Adrenal gland (tissue), 12 donors: ENCODE data around the gene P2RX6. TPM values are rescaled to one million over a fixed set of nuclear protein-coding genes. Genes with fewer than 3 reads are reported as not detected.

Experiments
- DNase-seq, 7 donors: peaks; one replicate each; pipeline ENCODE4 v3.0.0-alpha.2; 2019 to 2020
- H3K27ac ChIP-seq, 5 donors: fragments of 200-600 bp; sonication (generic) in 4 of 5; 1 replicate in 3 of 5; 2 replicates in 2 of 5; pipeline versions ENCODE4 v1.5.1 to v1.8.0; 2016 to 2020; ENCODE audit warnings: mild to moderate bottlenecking in 1 of 5
- H3K27me3 ChIP-seq: fragments of 200-600 bp; 2 replicates; pipeline ENCODE4 v1.8.0; 2021
- H3K36me3 ChIP-seq, 2 donors: fragments of 200-600 bp; replicated peaks in 1 of 2; 1 replicate in 1 of 2; 2 replicates in 1 of 2; pipeline versions ENCODE4 v1.5.1 to v1.8.0; 2018 to 2022
- H3K4me1 ChIP-seq, 2 donors: fragments of 200-600 bp; replicated peaks in 1 of 2; 1 replicate in 1 of 2; 2 replicates in 1 of 2; pipeline versions ENCODE4 v1.5.1 to v1.8.0; 2018 to 2021
- H3K4me3 ChIP-seq, 4 donors: fragments of 200-600 bp; sonication (generic) in 3 of 4; one replicate each; pipeline ENCODE4 v1.5.1; 2016 to 2018
- H3K9me3 ChIP-seq, 3 donors: fragments of 200-600 bp; sonication (generic) in 1 of 3; replicated peaks in 1 of 3; 1 replicate in 2 of 3; 2 replicates in 1 of 3; pipeline versions ENCODE4 v1.5.1 to v1.8.0; 2016 to 2021
- POLR2A ChIP-seq, 2 donors: fragments of 450-650 bp; IDR thresholded peaks; one replicate each; pipeline ENCODE4 v1.6.1; 2017; ENCODE audit warnings: antibody characterized with exemption in 2 of 2, mild to moderate bottlenecking in 2 of 2, moderate library complexity in 1 of 2
- WGBS, 4 donors: extraction: QIAGEN DNeasy Blood & Tissue Kit in 2 of 4; methylation state at CpG; one replicate each; pipeline versions ENCODE4 v1.1.5 to v1.1.7; 2013 to 2017; 5-methylcytosine and 5-hydroxymethylcytosine counted together
- intact Hi-C, 2 donors: fragments of 100-400 bp; cut with DNase I; formaldehyde crosslinking; loops; one replicate each; pipeline versions ENCODE4 v1.14.1 to v1.15.0; 2022 to 2023
- microRNA counts, 2 donors: library from miRNA; unstranded; fragments of <30 nt; microRNA quantifications; one replicate each; lab custom pipeline; 2016
- microRNA-seq, 3 donors: library from miRNA; unstranded; fragments of <30 nt; microRNA quantifications; one replicate each; pipeline ENCODE4, GENCODE V29; 2017 to 2020
- polyA plus RNA-seq, 3 donors: library from polyadenylated mRNA; stranded (reverse); fragments of 200-250 nt in 2 of 3; fragments of 350-450 nt in 1 of 3; fragmentation: Illumina TruSeq in 1 of 3; extraction: RNeasy Lipid Tissue Mini Kit (QIAGEN cat#74804) in 1 of 3; gene quantifications; one replicate each; pipeline ENCODE4 v1.2.3, GENCODE V29; 2013 to 2014
- small RNA-seq, 2 donors: library from RNA; depleted of rRNA; stranded (forward); fragments of <200 nt; gene quantifications; one replicate each; pipeline ENCODE3, GENCODE V24; 2016
- total RNA-seq, 9 donors: library from RNA; depleted of rRNA in 4 of 9; stranded (reverse); fragments of >200 nt in 4 of 9; fragments of 120-200 nt in 1 of 9; fragmentation: NEBNext Ultra II Directional in 1 of 9; extraction: Animal tissue kit (Norgen Biotek cat#: 25700) in 1 of 9; gene quantifications; one replicate each; pipeline versions ENCODE4 v1.1.0 to v1.2.4, GENCODE V29; 2013 to 2023
- TF ChIP-seq, protein P1 (sequence below), 6 experiments: fragments of 450-650 bp in 4 of 6; fragments of 200-600 bp in 2 of 6; sonication (generic) in 1 of 6; IDR thresholded peaks; 1 replicate in 5 of 6; 2 replicates in 1 of 6; pipeline versions ENCODE4 v1.5.1 to v1.8.0; 2016 to 2021; ENCODE audit warnings: antibody characterized with exemption in 6 of 6, mild to moderate bottlenecking in 2 of 6, moderate library complexity in 1 of 6
- donor health status: healthy with polysubstance abuse.
- donor health status: Bipolar disorder and iron deficiency.
- donor health status: DM: yes; HTN: yes; CAD: no.
- donor health status: DM: no; HTN: no; CAD: no.
- donor health status: DM: no; HTN: no; CAD: no.
- donor health status: DM: yes; HTN: yes; CAD: no.

P2RX6 gene
- total and polyA plus RNA-seq, 12 donors, result 1.7 to 11.9 (median 4.4) TPM

DNA sequence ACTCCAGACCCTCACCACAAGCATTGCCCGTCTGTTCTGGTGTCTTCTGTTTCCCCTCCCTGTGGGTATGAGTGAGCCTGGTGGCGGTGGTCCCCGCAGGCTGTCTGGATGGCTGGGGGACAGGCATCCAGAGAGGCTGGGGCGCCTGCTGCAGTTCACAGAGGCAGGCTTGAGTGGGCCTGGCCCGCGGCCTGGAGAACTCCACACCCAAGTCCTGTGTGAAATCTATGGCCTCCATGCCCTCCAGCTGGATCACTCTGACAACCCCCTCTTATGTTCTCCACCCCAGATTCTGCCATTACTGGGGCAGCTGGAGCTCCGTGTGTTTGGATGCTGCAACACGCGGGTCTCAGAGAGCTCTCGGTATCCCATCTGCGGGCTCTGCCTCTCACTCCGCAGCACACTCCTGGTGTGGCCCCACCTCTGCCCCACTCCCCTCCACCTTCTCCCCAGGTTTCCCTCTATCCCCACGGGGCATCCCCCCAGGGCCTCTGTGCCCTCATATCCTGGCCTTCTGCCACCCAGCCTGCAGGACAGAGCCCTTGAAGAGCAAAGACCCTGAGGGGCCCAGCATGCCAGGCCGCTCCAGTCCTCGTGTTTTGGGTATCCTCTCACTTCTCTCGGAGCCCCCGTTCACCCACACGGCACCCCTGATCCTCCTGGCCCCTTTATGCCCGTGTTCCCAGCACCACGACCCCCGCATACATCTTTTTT lies 62.1 kb downstream of the P2RX6 start:
- 88 to 90% (median 88%) methylated on average over 17 to 21 of the region's 21 CpGs for WGBS, 4 donors
- H3K27ac ChIP-seq, result no peak overlapping the region
- H3K36me3 ChIP-seq, result no peaks in the 10 kb centered on the region
- no peak overlapping the region for H3K4me3 ChIP-seq
- TF ChIP-seq, protein P1, sequence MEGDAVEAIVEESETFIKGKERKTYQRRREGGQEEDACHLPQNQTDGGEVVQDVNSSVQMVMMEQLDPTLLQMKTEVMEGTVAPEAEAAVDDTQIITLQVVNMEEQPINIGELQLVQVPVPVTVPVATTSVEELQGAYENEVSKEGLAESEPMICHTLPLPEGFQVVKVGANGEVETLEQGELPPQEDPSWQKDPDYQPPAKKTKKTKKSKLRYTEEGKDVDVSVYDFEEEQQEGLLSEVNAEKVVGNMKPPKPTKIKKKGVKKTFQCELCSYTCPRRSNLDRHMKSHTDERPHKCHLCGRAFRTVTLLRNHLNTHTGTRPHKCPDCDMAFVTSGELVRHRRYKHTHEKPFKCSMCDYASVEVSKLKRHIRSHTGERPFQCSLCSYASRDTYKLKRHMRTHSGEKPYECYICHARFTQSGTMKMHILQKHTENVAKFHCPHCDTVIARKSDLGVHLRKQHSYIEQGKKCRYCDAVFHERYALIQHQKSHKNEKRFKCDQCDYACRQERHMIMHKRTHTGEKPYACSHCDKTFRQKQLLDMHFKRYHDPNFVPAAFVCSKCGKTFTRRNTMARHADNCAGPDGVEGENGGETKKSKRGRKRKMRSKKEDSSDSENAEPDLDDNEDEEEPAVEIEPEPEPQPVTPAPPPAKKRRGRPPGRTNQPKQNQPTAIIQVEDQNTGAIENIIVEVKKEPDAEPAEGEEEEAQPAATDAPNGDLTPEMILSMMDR (IDR thresholded peaks at IDR 0.05), result no peak
- TF ChIP-seq POLR2A (IDR thresholded peaks at IDR 0.05), result no peak
- peaks cover 0 to 4% of the 10 kb centered on the region in 2 donors for H3K4me1 ChIP-seq
- no peaks in the 10 kb centered on the region for H3K27me3 ChIP-seq
- DNase-seq, result no peak
- intact Hi-C loops, result no loop called here
- no peaks in the 10 kb centered on the region for H3K9me3 ChIP-seq

MicroRNAs encoded within 50 kb of the gene (microRNA counts, 767-probe panel; counts per million panel counts)
- 0 counts per million in 2 donors for microRNA hsa-miR-649 (lab: Ali Mortazavi, UCI)

Small RNA genes within 50 kb of the gene (microRNA-seq; reads per million reads assigned to microRNA genes)
- gene MIR649, result 0 reads per million in 3 donors

Small RNA genes within 50 kb of the gene (small RNA-seq; reads per million reads assigned to genes)
- gene MIR649, result 0 reads per million in 2 donors

Other genes with a start within 250 kb of the P2RX6 start
- 1 to 10 TPM in 1 of 9 donors, under 1 TPM in 6, not detected in 2; 0.11 to 1.0 (median 0.29) TPM for gene SERPIND1, start 241.1 kb upstream of the P2RX6 start, total RNA-seq
- gene SERPIND1, start 241.1 kb upstream of the P2RX6 start, polyA plus RNA-seq, result under 1 TPM; 0.10 to 0.18 (median 0.16) TPM
- gene PI4KA, start 156.4 kb upstream of the P2RX6 start, total RNA-seq, result 100 to 1,000 TPM in 2 of 9 donors, 10 to 100 TPM in 7; 36.4 to 134 (median 90.6) TPM
- gene PI4KA, start 156.4 kb upstream of the P2RX6 start, polyA plus RNA-seq, result 10 to 100 TPM; 38.6 to 60.2 (median 39.5) TPM
- gene SNAP29, start 156.2 kb upstream of the P2RX6 start, total RNA-seq, result 10 to 100 TPM; 15.1 to 35.2 (median 26.1) TPM
- gene SNAP29, start 156.2 kb upstream of the P2RX6 start, polyA plus RNA-seq, result 10 to 100 TPM; 16.6 to 76.5 (median 19.0) TPM
- 10 to 100 TPM; 33.3 to 69.1 (median 52.5) TPM for gene CRKL, start 97.8 kb upstream of the P2RX6 start, total RNA-seq
- gene CRKL, start 97.8 kb upstream of the P2RX6 start, polyA plus RNA-seq, result 10 to 100 TPM; 15.6 to 33.3 (median 25.3) TPM
- 1 to 10 TPM in 7 of 9 donors, under 1 TPM in 2; 0.72 to 5.0 (median 1.9) TPM for gene AIFM3, start 47.9 kb upstream of the P2RX6 start, total RNA-seq
- 1 to 10 TPM in 2 of 3 donors, under 1 TPM in 1; 0.37 to 9.1 (median 6.1) TPM for gene AIFM3, start 47.9 kb upstream of the P2RX6 start, polyA plus RNA-seq
- gene LZTR1, start 32.9 kb upstream of the P2RX6 start, total RNA-seq, result 10 to 100 TPM; 34.7 to 76.3 (median 55.7) TPM
- 100 to 1,000 TPM in 1 of 3 donors, 10 to 100 TPM in 2; 32.6 to 100 (median 62.1) TPM for gene LZTR1, start 32.9 kb upstream of the P2RX6 start, polyA plus RNA-seq
- 10 to 100 TPM; 32.4 to 63.3 (median 42.3) TPM for gene THAP7, start 13.0 kb upstream of the P2RX6 start, total RNA-seq
- 100 to 1,000 TPM in 2 of 3 donors, 10 to 100 TPM in 1; 15.7 to 189 (median 115) TPM for gene THAP7, start 13.0 kb upstream of the P2RX6 start, polyA plus RNA-seq
- 1 to 10 TPM in 8 of 9 donors, under 1 TPM in 1; 0.90 to 7.2 (median 3.8) TPM for gene SLC7A4, start 17.4 kb downstream of the P2RX6 start, total RNA-seq
- gene SLC7A4, start 17.4 kb downstream of the P2RX6 start, polyA plus RNA-seq, result 1 to 10 TPM in 1 of 3 donors, under 1 TPM in 2; 0.73 to 3.2 (median 0.94) TPM
- gene LRRC74B, start 30.8 kb downstream of the P2RX6 start, total RNA-seq, result under 1 TPM in 2 of 9 donors, not detected in 7; 0.11 to 0.28 TPM
- gene LRRC74B, start 30.8 kb downstream of the P2RX6 start, polyA plus RNA-seq, result under 1 TPM in 2 of 3 donors, not detected in 1; 0.07 to 0.32 TPM